HG02852 (cell line): Measurements from ENCODE around the gene CD8A.

Experiments
- ATAC-seq: cut with Tn5 transposase; IDR thresholded peaks from one replicate; pipeline ENCODE4 v1.9.1; 2021; ENCODE audit warnings: mild to moderate bottlenecking, moderate library complexity; ENCODE audit not compliant: unreplicated experiment

The CD8A gene

GRCh38 chr2:86781363-86781762 lies 9.3 kb downstream of the CD8A start:
- no peak for ATAC-seq

- ATAC-seq, result no peak
Measured at GRCh38 chr2:86779971-86780370, 10.7 kb downstream of the CD8A start.

DNA sequence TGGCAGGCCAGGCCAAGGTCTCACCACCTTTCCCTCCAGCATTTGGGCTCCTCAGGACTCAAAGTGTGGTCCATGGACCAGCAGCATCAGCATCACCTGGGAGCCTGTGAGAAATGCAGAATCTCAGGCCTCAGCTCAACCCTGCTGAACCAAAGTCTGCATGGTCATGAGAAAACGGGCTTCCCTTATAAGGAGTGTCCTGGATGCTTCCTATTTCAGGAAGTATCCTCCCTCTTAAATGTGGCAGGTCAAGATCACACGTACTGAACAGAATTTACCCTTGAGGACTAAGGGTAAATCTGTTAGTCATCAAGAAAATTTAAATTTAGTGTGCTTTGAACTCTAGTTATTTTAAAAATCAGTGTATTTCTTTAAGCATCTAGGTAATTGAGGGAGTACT lies 11.8 kb downstream of the CD8A start:
- no peak for ATAC-seq

- ATAC-seq, result no peak
Measured at GRCh38 chr2:86776532-86776931, 14.2 kb downstream of the CD8A start.

DNA sequence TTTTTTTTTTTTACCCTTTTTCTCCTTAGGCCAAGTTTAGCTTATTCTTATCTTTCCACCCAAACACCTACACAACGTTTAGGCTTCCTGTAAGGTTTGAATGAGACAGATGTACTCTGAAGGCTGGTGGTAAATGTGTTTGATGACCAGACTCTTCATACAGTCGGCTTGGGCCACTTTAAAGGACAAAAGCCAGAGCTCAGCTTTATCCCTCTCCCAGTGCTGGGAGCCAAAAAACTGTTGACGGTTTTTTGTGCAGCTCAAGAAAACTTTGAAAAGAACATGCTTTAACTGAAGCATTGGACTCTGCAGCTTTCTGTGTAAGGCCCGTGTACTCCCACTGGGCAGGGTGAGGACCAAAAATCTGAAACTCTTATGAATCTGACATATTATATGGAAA lies 15.4 kb downstream of the CD8A start:
- no peak for ATAC-seq

DNA sequence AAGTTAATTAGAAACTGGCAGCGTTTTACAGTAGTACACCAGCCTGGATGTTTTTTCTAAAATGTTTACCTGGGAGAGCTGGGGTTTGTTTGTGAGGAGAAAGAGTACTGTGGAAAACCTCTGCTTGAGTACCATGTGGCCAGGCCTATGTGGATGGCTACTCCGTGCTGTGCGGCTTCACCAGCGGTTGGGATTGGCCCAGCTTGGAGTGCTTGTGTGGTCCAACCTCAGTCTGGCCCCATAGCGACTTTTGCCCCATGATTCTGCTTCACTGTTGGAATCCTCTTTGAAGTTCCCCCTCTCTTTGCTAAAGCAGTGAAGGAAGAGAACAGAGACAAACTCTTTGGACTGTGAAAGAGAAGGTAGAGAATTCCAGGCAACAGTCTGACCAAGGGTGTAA lies 15.9 kb downstream of the CD8A start:
- ATAC-seq, result no peak

- no peak for ATAC-seq
Measured at GRCh38 chr2:86772611-86773010, 18.1 kb downstream of the CD8A start.

- no peak for ATAC-seq
Measured at GRCh38 chr2:86770816-86771301, 19.9 kb downstream of the CD8A start.

DNA sequence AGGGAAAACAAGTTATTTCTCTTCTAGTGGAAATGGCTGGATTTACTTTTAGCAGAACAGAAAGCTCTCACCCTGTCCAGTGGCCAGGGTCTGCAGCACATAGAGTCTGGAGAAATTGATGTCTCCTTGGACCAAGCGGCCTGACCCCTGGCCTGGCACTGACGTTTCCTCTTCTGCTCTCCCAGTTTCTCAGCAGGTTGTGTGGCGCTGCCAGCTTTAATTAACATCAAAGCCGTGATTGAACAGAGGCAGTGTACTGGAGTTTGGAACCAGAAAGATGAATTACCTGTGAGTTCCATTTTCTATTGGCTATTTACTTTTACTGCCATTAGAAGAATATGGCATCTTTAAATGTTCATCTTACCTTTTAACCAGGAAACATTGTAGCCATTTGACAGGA lies 20.9 kb downstream of the CD8A start:
- no peak for ATAC-seq

- no peak for ATAC-seq
Measured at GRCh38 chr2:86768189-86768949, 22.3 kb downstream of the CD8A start.

DNA sequence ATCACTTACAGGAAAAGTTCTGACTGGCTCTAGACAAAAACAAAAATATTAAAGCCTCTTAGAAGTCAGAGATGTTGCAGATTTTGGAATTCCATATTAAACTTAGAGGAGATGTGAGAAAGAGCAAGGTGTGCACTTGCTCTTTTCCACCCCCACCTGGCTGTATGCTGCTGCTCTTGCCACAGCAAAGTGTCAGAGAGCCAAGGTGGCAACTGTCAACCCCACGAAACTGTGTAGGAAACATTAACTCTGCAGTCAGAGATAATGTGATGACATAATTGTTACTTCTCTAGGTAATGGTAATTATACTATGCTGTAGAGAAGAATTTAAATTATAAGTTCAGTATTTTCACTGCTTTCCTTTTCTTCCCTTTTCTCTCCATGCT lies 25.4 kb downstream of the CD8A start:
- no peak for ATAC-seq

- ATAC-seq, result peak; percentile 60
Measured at GRCh38 chr2:86764661-86765309, 25.9 kb downstream of the CD8A start.

DNA sequence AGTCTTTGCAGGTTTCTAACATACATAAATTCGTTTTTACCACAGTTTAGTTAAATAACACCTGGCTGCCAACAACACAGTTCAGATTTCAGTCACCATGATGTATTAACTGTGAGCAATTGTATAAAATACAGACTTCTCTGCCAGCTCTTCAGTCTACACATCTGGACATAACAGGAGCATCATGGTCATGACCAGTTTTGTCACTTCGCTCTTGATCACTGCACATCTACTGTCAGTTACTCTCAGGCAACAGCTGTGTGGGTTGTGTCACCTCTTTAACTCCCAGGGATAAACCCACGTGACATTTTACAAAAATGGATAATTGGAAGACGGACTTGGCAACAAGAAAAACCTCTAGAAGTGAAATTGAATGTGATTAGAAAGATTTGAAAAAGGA lies 30.3 kb downstream of the CD8A start:
- no peak for ATAC-seq

DNA sequence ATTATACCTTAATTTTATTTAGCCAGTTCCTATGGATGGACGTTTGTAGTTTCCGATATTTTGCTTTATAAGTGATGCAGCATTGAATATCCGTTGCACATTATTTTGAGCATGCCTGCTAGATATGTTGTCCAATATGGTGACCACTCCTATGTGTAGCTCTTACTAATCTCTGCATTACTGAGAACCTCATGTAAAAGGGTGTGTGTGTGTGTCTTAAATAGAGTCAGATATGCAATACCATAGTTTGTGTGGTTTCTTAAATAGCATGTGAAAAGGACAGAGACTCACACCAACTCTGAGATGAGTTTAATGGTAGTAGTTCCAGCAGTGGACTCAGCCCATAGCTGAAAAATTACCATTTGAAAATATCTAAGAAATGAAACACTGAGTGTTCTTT lies 32.3 kb downstream of the CD8A start:
- no peak for ATAC-seq

GRCh38 chr2:86753606-86754005 lies 37.1 kb downstream of the CD8A start:
- no peak for ATAC-seq

- no peak for ATAC-seq
Measured at GRCh38 chr2:86752934-86753333, 37.8 kb downstream of the CD8A start.

DNA sequence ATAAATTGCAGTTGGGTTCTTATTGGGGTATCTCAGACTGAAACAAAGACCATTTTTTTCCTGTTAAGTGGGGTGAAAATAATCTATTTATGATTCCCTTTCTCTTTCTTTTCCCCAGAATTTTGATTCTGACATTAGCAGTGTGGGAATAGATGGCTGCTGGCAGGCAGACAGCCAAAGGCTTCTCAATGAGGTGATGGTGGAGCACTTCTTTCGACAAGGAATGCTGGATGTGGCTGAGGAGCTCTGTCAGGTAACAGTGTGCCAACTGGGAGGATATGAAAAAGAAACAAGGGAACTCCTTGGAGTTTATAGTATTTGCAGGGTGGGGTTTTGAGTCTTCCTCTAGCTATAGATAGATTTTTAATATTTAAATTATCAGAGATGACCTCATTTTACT lies 38.9 kb downstream of the CD8A start:
- ATAC-seq, result no peak

GRCh38 chr2:86750240-86750839 lies 40.4 kb downstream of the CD8A start:
- no peak for ATAC-seq

GRCh38 chr2:86747711-86748639 lies 42.7 kb downstream of the CD8A start:
- ATAC-seq, result peak; percentile 56

DNA sequence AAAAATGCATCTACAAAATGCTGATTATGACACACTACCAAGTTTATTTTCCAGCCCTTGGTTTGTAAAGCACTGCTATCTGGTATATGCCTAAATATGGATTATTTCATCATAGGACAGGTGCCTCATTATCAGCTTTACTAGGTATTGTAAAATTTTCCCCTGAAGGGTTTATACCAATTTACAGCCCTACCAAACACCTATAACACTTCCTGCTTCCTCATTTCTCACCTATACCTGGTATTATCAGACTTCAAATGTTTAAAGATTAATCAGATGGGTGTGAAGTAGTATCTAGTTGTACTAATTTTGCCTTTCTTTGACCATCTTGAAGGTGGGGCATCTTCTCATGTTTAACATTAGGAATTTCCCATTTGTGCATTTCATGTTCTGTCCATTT lies 43.8 kb downstream of the CD8A start:
- ATAC-seq, result no peak

DNA sequence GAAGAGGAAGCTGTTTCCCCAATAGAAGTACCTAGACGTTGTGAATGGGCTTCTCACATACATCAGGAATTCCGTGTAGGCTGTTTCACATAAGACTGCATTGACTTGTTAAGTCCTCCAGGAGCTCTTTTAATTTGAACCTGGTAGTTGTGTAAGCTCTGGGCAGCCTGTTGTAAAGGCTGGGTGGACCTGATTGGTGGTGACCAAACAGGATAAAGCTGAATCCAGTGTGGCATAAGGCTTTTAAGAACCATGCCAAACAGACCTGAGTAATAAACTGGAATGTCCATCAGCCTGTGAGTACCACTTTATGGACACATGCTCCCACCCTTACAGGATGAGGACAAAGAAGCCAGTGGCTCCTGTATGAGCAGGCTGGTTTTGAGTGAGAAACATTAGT lies 46.6 kb downstream of the CD8A start:
- ATAC-seq, result no peak
